AG04450 (cell line): Measurements from ENCODE around the gene MGRN1. TPM values are rescaled to one million over a fixed set of nuclear protein-coding genes. Genes with fewer than 3 reads are reported as not detected.

Source experiments
- CTCF ChIA-PET: fragments of 300-600, 350-600 bp; formaldehyde crosslinking; extraction: SDS; loops from one replicate; lab custom pipeline; 2022; ENCODE audit warnings: antibody characterized with exemption, inconsistent platforms; lab: Charles Lee
- POLR2A ChIA-PET: fragments of 350-600 bp; formaldehyde crosslinking; extraction: SDS; loops from one replicate; lab custom pipeline; 2021; ENCODE audit warnings: antibody characterized with exemption, inconsistent platforms; lab: Yijun Ruan, JAX
- DNase-seq: peaks from one replicate; pipeline ENCODE4 v3.0.0-alpha.2; 2011; ENCODE audit warnings: low read depth, low spot score
- H3K27ac ChIP-seq: one replicate; pipeline ENCODE4 v1.5.1; 2012; ENCODE audit warnings: low read depth, low read length, control low read depth
- H3K27me3 ChIP-seq: one replicate; pipeline ENCODE4 v1.6.0; 2012; ENCODE audit warnings: low read length; ENCODE audit not compliant: control insufficient read depth, insufficient read depth
- H3K4me3 ChIP-seq: 2 replicates; pipeline ENCODE4 v1.5.1; 2011; ENCODE audit warnings: mild to moderate bottlenecking, low read depth, low read length, control low read depth
- H3K9me3 ChIP-seq: 2 replicates; pipeline ENCODE4 v1.5.1; 2012; ENCODE audit warnings: low read length; ENCODE audit not compliant: control insufficient read depth, insufficient read depth
- CTCF ChIP-seq: IDR thresholded peaks from 2 replicates; pipeline ENCODE4 v1.5.1; 2011; ENCODE audit warnings: low read depth, low read length, control low read depth, inconsistent platforms
- polyA plus RNA-seq: library from polyadenylated mRNA; depleted of rRNA; stranded (reverse); fragments of >200 nt; gene quantifications from 2 replicates; pipeline ENCODE4 v1.2.3, GENCODE V29; 2011

MGRN1 gene
- polyA plus RNA-seq, 1 experiment = 3.4 TPM

DNA sequence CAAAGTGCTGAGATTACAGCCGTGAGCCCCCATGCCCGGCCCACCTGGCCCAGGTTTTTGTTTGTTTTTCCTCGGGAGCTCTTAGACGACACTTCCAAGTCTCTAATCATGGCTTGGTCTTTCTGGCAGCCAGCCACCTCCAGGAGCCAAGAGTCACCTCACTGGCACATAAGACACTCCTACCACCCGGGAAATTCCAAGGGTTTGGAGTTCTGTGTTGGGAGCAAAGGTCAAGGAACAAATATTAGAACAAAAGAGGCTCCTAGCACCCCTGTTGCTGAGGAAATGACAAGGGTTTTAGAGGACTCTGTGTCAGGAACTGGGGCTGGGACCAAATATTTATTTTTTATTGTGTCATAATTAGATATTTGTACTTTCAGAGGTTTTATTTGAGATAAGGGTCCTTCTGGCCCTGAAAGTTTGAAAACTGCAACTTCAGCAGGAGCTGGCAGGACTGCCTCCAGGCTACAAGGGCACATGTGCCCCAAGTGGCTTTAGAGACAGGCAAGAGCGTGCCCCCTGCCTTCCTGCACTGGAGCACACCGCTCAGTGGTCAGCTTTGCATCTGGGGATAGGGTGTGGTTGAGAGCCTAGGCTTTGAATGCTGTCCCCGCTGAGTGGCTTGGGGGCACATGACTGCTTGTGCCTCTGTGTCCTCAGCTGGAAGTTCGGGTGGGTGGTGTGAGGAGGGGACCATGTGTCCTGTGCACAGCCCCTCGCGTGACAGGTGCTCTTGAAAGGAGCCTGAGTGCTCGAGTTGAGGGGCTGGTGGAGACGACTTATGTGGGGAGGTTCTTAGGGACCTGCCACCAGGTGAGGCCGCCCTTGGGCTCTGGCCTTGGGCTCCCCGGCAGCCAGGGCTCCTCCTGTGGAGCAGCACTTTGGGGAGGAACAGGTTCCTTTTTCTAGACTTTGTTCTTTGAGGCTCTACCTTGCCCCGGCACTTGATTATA is 29.7 kb downstream of the MGRN1 start:
- no peak overlapping the region for H3K4me3 ChIP-seq
- no peaks in the 10 kb centered on the region for H3K9me3 ChIP-seq
- DNase-seq = no peak
- no peaks in the 10 kb centered on the region for H3K27me3 ChIP-seq
- ChIA-PET POLR2A (no interaction called here), CTCF (interaction anchor here (0.6 kb wide), 1 partner anchor 10 kb away, joined by 3 read pairs; no protein-coding TSS in a partner anchor)
- TF ChIP-seq CTCF = no peak
- H3K27ac ChIP-seq = no peak overlapping the region

DNA sequence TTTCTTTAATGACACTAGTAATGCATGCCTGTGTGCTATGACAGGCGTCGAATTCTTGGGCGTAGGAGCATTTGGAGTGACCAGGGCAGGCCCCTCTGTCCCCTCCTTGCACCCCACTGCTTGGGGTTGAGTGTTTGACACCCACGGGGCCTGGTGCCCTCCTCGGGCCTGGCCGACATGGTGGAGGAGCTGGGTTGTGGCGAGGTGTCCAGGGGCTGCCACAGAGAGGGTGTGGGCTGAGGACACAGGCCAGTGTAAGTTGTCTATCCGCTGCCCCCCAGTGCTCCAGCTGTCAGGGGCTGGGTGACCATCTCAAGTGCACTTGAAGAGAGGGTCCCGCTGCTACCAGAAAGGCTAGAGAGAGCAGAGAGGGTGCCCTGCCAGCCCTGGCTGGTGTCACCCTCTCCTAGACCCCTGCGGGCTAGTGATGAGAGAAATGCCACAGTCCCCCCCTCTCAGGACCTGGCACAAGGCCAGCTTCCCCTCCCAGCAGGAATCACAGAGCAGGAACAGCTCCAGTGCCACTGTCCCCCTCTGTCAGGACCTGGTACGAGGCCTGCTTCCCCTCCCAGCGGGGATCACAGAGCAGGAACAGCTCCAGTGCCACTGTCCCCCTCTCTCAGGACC is 30.5 kb downstream of the MGRN1 start:
- no peak for DNase-seq
- Histone ChIP-seq H3K4me3 (no peak overlapping the region), H3K9me3 (no peaks in the 10 kb centered on the region), H3K27me3 (no peaks in the 10 kb centered on the region), H3K27ac (no peak overlapping the region)
- POLR2A ChIA-PET = no interaction called here
- TF ChIP-seq CTCF = no peak
- CTCF ChIA-PET = no interaction called here

GRCh38 chr16:4655801-4656200 is 31.2 kb downstream of the MGRN1 start:
- no peaks in the 10 kb centered on the region for H3K9me3 ChIP-seq
- TF ChIP-seq CTCF = no peak
- CTCF ChIA-PET = no interaction called here
- H3K4me3 ChIP-seq = no peak overlapping the region
- no peak overlapping the region for H3K27ac ChIP-seq
- no peaks in the 10 kb centered on the region for H3K27me3 ChIP-seq
- DNase-seq = no peak
- POLR2A ChIA-PET = no interaction called here

- POLR2A ChIA-PET = no interaction called here
- Histone ChIP-seq H3K4me3 (no peak overlapping the region), H3K27me3 (no peaks in the 10 kb centered on the region), H3K9me3 (no peaks in the 10 kb centered on the region), H3K27ac (no peak overlapping the region)
- no peak for DNase-seq
- CTCF ChIA-PET = interaction anchor here (0.7 kb wide), 1 partner anchor 11 kb away, joined by 3 read pairs; no protein-coding TSS in a partner anchor
- no peak for TF ChIP-seq CTCF
Measured at GRCh38 chr16:4656221-4656620, 31.6 kb downstream of the MGRN1 start.
